Stimulated activated CD4-positive, alpha-beta T cell treated with anti-CD3 and anti-CD28 coated beads, TNF-alpha, amount 100 ng/mL, for 4 hours (primary cell): ENCODE data around the gene KRCC1.

ENCODE experiments used
- DNase-seq, 3 experiments: peaks; one replicate each; pipeline ENCODE4 v3.0.0-alpha.2; 2020; ENCODE audit warnings: low read depth in 3 of 3

The KRCC1 gene

GRCh38 chr2:88055371-88056128 is at the start of gene KRCC1:
TSS of gene KRCC1 (minus strand) at chr2:88055783. CDS start at chr2:88028563, 27,220 bp downstream.
- DNase-seq: peak; percentile 86 to 91 (median 86)

- DNase-seq: no peak
Observed at GRCh38 chr2:88100489-88100858, 44.9 kb upstream of the KRCC1 start.

GRCh38 chr2:88099798-88100488 is 44.4 kb upstream of the KRCC1 start:
- DNase-seq: no peak

- DNase-seq: no peak
Observed at GRCh38 chr2:88098558-88098900, 42.9 kb upstream of the KRCC1 start.

- no peak for DNase-seq
Observed at GRCh38 chr2:88097891-88098557, 42.4 kb upstream of the KRCC1 start.

GRCh38 chr2:88097192-88097591 is 41.6 kb upstream of the KRCC1 start:
- no peak for DNase-seq

GRCh38 chr2:88096708-88097107 is 41.1 kb upstream of the KRCC1 start:
- DNase-seq: no peak

GRCh38 chr2:88095022-88095421 is 39.4 kb upstream of the KRCC1 start:
- DNase-seq: no peak

- no peak for DNase-seq
Observed at GRCh38 chr2:88092773-88093172, 37.2 kb upstream of the KRCC1 start.

- DNase-seq: no peak
Observed at GRCh38 chr2:88091943-88092342, 36.4 kb upstream of the KRCC1 start.

- DNase-seq: peak; percentile 25 to 47 (median 41)
Observed at GRCh38 chr2:88090446-88091283, 35.1 kb upstream of the KRCC1 start.

- DNase-seq: no peak
Observed at GRCh38 chr2:88088999-88089398, 33.4 kb upstream of the KRCC1 start.

- DNase-seq: no peak
Observed at GRCh38 chr2:88087763-88088162, 32.2 kb upstream of the KRCC1 start.

GRCh38 chr2:88087073-88087472 is 31.5 kb upstream of the KRCC1 start:
- DNase-seq: no peak

GRCh38 chr2:88086401-88086800 is 30.8 kb upstream of the KRCC1 start:
- no peak for DNase-seq

- DNase-seq: no peak
Observed at GRCh38 chr2:88085602-88086001, 30.0 kb upstream of the KRCC1 start.

- DNase-seq: no peak
Observed at GRCh38 chr2:88085099-88085498, 29.5 kb upstream of the KRCC1 start.

- DNase-seq: no peak
Observed at GRCh38 chr2:88082781-88083180, 27.2 kb upstream of the KRCC1 start.

- DNase-seq: no peak
Observed at GRCh38 chr2:88081924-88082608, 26.5 kb upstream of the KRCC1 start.

GRCh38 chr2:88080545-88080944 is 25.0 kb upstream of the KRCC1 start:
- DNase-seq: no peak

GRCh38 chr2:88078643-88079172 is 23.1 kb upstream of the KRCC1 start:
- no peak for DNase-seq
